Amniotic epithelial cell (primary cell): Measurements from ENCODE around the gene MEIOC.
A peak's percentile ranks its signal among the peaks of the same experiment; 100 is the strongest.
"Not testable (repeated sequence)": the region's sequence is repeated elsewhere in the genome, so short reads cannot be mapped to it uniquely, and the experiment has no call there.

Source experiments
- DNase-seq: peaks from one replicate; pipeline ENCODE4 v3.0.0-alpha.2; 2010; ENCODE audit warnings: low read depth

The MEIOC gene

DNA sequence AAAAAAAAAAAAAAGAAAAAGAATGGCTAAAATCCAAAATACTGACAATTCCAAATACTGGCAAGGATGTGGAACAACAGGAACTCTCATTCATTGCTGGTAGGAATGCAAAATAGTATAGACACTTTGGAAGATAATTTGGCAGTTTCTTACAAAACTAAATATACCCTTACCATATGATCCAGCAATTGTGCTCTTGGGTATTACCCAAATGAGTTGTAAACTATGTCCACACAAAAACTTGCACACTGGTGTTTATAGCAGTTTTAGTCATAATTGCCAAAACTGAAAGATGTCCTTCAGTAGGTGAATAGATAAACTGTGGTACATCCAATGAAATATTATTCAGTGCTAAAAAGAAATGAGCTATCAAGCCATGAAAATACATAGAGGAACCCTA lies 8.5 kb upstream of the MEIOC start:
- no peak for DNase-seq

DNA sequence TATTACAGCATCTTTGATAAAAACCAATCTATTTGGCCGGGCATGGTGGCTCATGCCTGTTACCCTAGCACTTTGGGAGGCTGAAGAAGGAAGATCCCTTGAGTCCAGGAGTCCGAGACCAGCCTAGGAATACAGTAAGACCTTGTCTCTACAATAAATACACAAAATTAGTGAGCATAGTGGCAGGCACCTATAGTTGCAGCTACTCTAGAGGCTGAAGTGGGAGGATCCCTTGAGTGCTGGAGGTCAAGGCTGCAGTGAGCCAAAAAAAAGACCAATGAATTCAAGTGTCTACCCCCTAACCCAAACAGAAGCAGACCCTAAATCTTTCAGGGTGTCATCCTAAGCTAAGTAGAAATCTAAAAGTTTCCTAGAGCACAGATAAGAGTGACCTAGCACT lies 7.3 kb upstream of the MEIOC start:
- DNase-seq: no peak

DNA sequence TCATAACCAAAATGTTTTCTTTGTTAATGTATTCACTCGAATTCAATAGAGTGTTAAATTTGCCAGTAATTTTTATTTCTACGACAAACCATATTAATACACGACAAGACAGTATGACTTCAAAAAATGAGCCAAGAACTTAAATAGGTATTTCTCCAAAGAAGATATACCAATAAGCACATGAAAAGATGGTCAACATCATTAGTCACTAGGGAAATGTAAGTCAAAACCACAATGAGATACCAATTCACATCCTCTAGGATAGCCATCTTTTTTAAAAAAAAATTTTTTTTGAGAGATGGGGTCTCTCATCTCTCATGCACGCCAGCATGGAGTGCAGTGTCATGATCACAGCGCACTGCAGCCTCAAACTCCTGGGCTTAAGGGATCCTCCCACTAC lies 5.0 kb upstream of the MEIOC start:
- DNase-seq: no peak

DNA sequence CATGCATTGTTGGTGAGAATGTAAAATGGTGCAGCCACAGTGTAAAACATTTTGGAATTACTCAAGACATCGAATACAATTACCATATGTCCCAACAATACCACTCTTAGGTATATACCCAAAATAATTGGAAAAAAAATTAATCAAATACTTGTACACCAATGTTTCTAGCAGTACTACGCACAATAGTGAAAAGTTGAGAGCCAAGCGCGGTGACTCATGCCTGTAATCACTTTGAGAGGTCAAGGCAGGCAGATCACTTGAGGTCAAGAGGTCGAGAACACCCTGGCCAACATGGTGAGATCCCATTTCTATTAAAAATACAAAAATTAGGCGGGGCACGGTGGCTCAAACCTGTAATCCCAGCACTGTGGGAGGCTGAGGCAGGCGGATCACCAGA lies 3.5 kb upstream of the MEIOC start:
- DNase-seq: no peak

DNA sequence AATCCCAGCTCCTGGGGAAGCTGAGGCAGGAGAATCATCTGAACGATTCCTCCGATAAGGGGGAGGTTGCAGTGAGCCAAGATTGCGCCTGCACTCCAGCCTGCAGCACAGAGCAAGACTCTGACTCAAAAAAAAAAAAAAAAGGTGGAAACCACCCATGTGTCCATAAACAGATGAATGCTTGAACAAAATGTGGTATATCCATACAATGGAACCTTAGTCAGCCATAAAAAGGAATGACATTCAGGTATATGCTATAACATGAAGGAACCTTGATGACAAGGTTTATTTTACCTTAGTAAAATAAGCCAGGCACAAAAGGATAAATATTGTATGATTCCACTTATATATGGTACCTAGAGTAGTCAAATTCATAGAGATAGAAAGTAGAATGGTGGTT lies 2.9 kb upstream of the MEIOC start:
- DNase-seq: no peak

GRCh38 chr17:44653954-44654353 lies 2.3 kb upstream of the MEIOC start:
- no peak for DNase-seq

DNA sequence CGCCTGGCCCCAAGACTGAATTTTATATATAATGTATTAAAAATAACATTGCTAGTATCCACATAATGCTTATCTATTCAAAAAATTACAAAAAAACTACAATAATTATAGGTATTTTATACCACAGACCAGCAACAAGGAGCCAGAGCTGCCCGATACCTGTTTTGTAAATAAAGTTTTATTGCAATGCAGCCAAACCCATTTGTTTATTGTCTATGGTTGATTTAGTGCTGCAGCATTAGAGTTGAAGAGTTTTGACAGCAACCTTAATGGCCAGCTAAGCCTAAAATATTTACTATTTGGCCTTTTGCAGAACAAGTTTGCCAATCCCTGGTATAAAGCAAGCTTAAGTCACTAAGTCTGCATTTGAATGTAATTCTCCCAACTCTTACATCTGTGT lies 5.6 kb downstream of the MEIOC start:
- DNase-seq: no peak

- no peak for DNase-seq
Measured at GRCh38 chr17:44663095-44663494, 6.8 kb downstream of the MEIOC start.

- no peak for DNase-seq
Measured at GRCh38 chr17:44664867-44665266, 8.6 kb downstream of the MEIOC start.

DNA sequence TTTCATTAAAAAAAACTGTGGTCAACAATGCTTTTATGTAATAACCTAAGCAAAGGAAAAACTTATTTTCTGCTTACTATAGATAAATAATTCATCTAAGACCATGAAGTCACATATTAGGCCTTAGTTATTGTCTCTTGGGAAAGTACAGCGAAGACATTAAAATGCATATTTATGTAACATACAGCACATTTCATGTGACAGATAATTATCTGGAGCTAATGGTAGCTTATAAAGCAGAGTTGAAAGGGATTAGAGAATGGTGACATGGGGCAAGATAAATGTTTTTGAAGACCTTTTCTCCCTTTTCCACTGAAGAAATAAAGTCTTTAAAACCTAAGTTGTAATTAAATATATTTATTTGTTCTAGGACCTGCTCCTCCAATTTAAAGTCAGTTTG lies 9.7 kb downstream of the MEIOC start:
- DNase-seq: no peak

DNA sequence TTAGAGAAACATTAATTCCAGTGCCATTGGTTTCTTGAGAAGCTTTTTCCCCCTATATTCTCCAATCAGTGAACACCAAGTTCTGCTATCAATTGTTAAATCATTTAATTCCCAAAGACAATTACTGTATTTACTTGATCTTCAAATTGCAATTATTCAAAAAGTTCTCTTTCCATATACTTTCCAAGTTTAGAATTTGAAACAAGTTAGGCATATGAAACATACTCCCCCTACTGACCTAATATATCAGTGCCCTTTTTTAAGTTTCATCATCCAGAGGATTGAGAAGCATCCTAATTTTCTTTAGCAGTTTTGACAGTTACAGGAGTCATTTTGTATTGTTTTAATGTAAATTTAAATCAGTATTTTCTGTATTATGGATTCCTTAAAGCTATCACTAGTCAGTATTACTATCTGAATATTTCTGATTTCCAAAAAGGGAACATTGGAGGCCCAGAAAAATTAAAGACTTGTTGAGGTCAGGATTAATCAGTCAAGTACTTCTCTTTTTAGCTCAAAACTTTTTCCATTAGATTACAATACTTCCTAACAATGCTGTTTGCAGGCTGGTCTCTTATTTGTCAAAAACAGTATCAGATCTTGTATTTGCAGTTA lies 16.3 kb downstream of the MEIOC start:
- DNase-seq: peak; percentile 31

DNA sequence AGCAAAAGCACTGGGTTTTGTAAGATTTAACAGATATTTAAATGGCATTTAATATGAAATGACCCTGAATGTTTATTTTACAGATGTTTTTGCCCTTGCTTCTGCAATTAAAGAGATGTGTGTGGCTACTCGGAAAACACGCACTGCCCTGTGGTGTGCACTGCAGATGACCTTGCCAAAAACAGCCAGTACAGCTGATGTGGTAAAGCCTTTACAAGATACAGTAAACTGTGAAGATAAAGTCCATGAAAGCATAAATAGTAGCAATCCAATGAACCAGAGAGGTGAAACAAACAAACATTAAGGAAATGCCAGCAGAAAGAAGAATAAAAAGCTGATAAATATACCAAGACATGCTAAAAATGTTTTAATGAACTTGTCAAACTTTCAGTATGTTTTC lies 17.6 kb downstream of the MEIOC start:
- DNase-seq: no peak

DNA sequence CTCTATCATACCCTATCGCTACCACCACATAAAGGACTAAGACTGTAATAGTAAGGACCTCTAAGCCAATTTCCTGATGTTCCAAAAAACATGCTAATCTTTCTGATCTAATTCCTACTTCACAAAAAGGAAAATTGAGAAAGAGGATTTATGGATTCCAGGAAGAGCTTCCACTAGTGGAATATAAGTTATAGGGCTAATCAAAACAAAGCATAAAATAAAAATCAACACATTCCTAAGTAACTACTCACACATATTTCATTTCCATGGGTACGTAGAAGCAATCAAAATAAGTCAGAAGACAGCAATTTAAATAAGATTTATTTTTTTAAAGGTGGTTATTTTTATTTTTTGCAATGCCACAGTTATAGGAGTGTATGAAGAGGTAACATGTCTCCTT lies 20.9 kb downstream of the MEIOC start:
- DNase-seq: peak; percentile 35

DNA sequence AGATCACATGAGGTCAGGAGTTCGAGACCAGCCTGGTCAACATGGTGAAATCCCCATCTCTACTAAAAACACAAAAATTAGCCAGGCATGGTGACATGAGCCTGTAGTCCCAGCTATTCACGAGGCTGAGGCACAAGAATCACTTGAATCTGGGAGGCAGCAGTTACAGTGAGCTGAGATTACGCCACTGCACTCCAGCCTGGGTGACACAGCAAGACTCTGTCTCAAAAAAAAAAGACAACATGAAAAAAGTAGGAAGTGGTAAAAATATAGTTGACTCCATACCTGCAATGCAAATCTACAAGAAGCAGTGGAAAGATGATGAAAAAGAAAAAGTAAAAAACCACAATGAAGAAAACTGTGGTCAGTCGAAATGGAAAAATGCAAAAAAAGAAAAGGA lies 27.0 kb downstream of the MEIOC start:
- not testable (repeated sequence) for DNase-seq

DNA sequence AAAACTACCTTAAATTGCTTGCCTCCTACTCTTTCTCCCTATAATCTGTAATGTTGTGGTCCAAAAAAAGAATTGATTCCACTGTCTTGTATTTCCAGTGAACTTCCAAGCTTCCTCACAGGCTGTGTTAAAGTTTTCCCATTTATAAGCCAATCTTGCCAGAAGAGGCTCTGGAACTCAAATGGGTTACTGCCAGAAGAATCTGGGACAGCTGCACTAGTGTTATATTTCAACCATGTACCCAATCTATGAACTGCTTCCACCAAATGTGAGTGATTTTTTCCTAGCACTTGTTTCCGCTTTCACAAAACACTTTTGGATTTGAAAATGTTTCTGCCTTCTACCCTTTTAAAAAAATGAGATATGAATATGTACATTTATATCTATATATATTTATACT lies 31.5 kb downstream of the MEIOC start:
- no peak for DNase-seq

DNA sequence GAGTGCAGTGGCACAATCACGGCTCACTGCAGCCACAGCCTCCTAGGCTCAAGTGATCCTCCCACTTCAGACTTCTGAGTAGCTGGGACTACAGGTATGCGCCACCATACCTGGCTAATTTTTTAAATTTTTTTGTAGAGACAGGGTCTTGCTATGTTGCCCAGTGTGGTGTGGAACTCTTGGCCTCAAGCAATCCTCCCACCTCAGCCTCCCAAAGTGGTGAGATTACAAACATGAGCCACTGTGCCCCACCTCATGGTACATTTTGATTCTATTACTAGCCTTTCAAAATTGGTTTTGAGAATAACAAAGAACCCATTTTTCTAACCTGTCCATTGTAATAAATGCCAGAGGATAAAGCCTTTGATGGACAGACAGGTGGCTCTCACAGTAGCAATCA lies 31.9 kb downstream of the MEIOC start:
- no peak for DNase-seq

DNA sequence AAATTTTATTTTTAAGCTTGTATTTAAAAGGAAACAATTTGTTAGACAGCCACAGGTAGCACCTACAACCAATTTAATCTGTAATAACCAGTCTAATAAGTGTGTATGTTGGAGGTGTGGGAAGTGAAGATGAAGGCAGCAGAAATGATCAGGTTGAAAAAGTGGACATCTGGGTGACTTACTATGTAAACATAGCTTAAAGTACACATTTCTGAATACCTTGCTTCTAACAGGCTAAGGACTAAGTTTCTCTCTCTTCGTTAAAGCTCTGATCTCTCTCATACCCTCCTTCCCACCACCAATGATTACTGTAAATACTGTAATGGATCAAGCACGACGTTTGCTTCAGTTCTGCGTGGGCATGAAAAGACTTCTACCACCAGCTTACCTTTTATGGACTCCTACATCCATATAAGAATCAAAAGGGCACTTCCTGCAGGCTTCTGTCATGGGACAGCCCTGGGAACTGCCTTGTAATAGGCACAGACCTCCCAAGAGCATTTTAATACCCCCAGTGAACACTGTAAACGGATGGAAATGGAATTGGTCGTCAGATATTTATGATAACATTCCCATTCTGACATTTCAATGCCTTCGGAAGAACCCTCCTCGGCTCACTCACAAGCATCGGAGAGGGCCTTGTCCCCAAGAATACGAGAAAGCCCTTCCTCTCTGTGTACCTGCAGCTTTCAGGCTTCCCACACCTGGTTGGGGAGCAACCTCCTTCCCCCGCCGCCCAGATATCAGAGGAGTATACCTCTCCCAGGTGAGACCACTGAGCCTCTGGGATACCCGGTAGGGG lies 32.6 kb downstream of the MEIOC start:
- DNase-seq: no peak

DNA sequence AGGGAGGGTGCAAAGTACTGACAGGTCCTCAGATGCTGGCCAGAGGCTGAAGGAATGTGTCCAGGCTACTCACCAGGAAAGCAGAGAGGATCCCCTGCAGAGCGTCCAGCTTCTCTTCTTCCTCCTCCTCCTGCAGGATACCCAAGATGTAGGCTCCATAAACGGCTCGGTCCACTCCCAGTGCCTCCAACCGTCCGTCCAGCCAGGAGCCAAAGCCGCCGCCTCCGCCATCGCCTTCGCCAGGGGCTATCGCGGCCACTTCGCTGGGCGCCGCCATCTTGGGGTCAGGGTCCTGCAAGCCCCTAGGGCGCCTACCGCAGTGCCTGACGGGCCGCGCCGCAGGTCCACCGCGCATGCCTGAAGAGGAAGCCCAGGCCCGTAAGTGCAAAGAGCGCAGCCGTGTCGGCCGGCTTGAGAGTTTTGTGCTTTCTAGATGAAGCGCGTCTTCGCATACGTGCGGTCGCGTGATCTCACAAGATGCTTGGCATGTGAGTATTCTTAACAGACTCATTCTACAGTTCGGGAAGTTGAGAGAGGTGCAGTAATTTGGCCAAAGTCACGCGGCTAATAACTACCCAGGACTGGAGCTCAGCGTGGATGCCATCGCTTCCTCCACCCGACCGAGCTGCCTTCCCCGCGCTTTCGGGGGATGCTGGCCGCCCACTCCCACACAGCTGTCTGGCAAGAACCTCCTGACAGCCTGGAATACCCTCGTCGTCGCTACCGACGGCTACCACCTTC lies 33.4 kb downstream of the MEIOC start, which contains the start of gene CCDC43:
Gene CCDC43 (minus strand): TSS at position 300 of the 741 bp plus-strand sequence. CDS start 23 bp downstream, at position 277.
- DNase-seq: peak; percentile 94

GRCh38 chr17:44690746-44691306 lies 34.6 kb downstream of the MEIOC start:
- peak; percentile 31 for DNase-seq

DNA sequence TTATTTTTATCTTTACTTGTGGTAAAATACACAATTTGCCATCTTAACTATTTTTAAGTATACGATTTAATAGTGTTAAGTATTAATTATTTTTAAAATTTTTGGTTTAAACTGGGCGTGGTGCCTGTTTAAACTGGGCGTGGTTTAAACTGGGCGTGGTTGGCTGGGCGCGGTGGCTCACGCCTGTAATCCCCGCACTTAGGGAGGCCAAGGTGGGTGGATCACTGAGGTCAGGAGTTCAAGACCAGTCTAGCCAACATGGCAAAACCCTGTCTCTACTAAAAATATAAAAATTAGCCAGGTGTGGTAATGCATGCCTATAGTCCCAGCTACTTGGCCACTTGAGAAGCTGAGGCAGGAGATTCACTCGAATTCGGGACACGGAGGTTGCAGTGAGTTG lies 37.3 kb downstream of the MEIOC start:
- no peak for DNase-seq

GRCh38 chr17:44700288-44700687 lies 44.0 kb downstream of the MEIOC start:
- not testable (repeated sequence) for DNase-seq

- no peak for DNase-seq
Measured at GRCh38 chr17:44707755-44708400, 51.6 kb downstream of the MEIOC start.
